SW480 (cell line): ENCODE data around the gene C14orf180.
"Not testable (repeated sequence)": the region's sequence is repeated elsewhere in the genome, so short reads cannot be mapped to it uniquely, and the experiment has no call there.

ENCODE experiments used
- DNase-seq: peaks from one replicate; pipeline ENCODE4 v3.0.0-alpha.2; 2016; ENCODE audit warnings: low spot score

Gene C14orf180

GRCh38 chr14:104578321-104578720 lies 1.2 kb upstream of the C14orf180 start:
- no peak for DNase-seq

DNA sequence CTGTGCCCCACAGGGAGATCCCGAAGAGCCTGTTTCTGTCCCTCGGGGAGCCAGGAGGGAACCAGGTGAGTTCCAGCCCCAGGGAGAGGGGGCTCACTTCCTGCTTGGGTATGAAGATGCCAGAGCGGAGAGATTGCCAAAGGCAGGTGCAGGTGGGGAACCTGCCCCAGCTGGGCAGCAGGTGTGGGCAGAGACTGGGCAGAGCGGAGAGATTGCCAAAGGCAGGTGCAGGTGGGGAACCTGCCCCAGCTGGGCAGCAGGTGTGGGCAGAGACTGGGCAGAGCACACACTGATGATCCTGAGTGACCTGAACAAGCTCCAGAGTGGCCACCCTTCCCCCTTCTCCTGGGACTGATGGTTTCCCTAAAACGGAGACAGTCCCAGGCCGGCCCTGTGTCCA lies 375 bp downstream of the C14orf180 start:
- not testable (repeated sequence) for DNase-seq

- no peak for DNase-seq
Measured at GRCh38 chr14:104580961-104581360, 1.4 kb downstream of the C14orf180 start.

DNA sequence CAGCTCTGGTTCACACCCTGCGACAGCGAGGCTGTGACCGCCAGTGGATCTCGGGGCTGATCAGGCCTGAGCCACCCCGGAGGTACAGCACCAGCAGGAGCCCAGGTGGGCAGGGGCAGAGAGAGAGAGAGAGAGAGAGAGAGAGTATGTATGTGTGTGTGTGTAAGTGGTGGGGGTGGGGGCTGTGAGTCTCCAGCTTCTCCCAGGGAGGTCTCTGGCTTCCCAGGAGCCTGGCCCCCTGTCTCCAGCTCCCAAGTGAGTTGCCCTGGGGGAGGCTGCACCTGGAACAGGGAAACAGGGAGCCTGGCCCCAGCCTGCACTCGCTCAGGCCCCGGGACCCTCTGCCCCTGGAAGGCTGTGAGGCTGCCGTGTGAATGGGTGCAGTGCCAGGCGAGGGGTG lies 2.0 kb downstream of the C14orf180 start:
- no peak for DNase-seq

GRCh38 chr14:104582005-104582404 lies 2.4 kb downstream of the C14orf180 start:
- no peak for DNase-seq

- no peak for DNase-seq
Measured at GRCh38 chr14:104582662-104583061, 3.1 kb downstream of the C14orf180 start.

DNA sequence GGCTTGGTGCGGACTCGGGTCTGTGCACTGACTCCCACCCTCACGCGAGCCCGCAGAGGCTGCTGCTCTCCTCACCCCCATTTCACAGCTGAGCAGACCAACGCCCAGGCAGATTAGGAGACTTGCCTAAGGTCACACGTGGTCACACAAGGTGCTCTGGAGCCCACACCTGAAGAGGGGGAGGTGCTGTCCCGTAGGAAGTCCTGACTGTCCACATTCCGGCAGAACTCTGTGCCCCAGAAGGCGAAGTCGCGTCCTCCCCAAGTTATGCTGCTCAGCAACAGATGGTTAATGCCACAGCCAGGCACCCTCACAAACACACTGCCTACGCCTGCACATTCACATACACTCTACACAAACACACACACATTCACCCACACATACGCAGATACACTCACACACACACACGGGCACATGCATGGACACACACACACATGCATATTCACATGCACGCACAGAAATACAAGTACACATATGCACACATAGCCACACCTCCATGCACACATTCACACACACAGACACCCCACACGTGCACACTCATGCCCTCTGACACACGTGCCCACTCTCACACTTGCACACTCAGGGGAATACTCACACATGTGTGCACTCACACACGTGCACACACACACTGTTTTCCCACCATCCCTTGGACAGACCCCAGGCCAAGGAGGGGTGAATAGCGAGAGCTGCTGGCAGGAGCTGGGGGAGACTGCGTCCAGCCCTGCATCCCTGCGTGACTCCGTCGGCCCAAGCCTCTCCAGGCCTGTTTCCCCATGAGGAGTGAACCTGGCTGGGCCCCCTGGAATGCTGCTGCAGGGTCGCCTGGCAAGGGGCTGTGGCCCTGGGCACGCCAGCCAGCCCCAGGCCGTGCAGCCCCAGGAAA lies 4.1 kb downstream of the C14orf180 start:
- no peak for DNase-seq

GRCh38 chr14:104584557-104584956 lies 5.0 kb downstream of the C14orf180 start:
- no peak for DNase-seq

DNA sequence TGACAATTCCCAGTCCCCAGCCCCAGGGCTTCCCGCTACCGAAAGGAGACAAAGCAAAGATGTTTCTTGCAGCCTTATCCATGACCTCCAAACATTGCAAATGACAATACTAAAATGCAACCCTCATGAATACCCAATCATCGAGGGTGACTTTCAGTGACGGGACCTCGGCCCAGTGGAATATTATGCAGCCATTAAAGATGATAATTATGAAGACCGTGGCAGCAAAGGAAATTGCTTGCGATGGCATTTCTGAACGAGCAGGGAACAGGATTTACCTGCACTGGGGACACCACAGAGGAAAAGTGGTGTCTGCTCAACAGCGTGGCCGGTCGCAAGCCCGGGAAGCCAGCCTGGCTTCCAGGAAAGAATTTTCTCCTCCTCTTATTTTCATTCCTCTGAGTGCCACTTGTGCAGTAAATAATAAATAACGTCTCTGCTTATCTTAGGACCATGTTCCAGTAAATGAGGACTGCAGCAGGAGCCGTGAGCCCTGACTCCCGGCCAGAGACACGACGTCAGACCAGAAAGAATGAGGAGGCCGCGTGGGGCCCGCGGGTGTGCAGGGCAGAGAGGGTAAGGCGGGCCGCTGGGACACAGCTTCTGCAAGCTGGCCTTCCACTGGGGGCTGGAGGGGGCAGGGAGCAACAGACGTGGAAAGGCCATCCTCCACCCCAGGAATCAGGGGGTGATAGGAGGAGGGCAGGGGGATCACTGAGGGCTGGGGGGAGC lies 6.6 kb downstream of the C14orf180 start:
- no peak for DNase-seq

- DNase-seq, result no peak
Measured at GRCh38 chr14:104586832-104587620, 7.5 kb downstream of the C14orf180 start.

DNA sequence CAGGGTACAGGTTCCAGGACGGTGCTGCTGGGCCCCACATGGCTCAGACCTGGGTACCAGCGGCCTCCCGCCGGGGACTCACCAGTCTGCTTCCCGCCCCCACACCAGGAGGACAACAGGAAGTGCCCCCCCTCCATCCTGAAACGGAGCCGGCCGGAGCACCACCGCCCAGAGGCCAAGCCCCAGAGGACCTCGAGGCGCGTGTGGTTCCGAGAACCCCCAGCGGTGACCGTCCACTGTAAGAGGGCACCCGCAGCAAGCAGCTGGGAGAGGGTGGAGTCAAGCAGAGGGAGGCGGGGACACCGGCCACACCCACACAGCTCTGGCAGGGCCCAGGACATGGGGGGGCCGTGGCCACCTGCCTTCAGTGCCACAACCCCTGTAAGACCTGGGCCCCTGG lies 8.1 kb downstream of the C14orf180 start:
- DNase-seq, result no peak

DNA sequence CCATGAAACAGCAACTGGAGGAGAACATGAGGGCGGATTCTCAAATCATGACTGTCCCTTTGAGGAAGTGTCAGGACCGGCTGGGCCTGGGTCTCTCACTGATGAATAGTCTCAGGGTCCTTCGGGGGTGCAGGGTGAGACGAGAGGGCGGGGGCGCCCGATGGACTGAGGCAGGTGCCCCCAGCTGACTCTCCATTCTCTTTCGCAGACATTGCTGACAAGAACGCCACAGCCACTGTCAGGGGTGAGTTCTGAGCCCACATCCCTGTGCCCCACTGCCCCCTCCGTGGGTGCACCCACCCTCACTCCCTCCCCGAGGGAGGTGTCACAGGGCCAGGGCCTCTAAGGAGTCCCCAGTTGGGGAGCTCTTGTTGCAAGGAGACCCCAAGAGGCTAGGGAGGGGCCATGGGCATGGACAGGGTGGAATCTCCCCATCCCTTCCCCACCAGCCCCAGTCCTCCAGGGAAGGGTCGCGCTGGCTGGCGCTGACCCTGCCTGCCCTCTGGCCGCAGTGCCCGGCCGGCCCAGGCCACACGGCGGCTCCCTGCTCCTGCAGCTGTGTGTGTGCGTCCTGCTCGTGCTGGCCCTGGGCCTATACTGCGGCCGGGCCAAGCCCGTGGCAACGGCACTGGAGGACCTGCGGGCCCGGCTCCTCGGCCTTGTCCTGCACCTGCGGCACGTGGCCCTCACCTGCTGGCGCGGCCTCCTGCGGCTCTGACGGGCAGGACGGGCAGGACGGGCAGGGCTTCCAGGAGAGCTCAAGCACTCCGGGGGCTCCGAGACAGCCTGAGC lies 8.7 kb downstream of the C14orf180 start:
- no peak for DNase-seq

DNA sequence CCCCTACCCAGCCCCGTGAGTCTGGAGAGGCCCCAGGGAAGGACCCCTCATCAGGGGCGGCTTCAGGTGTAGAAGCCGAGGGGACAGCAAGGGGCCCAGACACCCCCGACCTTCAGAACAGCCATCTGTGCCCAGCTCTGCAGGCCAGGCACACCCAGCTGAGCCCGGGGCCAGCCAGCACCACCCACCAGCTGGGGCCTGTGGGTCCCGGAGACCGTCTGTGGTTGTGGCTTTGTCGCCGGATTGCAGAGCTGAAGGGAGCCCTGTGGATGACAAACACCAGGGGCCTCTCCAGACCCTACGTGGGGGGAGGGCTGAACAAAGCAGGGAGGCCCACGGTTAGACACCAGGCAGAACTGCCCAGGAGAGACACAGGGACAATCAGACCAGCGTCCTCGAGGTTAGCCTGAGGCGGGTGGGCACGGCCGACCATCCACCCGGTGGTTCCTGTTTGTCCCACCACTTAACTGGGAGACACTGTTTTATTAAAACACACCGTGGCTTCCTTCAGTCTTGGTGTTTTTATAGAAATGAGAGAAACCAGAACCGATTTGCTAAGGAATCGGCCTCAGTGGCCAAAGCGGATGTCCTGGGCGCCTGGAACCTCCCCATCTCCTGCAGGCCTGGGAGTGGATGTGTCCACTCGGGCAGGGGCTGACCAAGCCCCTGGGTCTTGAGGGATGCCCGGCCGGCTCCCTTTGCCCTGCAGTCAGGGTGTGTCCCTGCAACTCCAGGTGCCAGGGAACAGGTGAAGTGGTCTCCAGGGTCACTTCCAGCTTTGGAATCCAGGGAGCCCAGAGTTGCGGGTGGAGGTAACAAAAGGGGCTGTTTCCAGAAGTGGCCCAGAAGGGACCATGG lies 10.0 kb downstream of the C14orf180 start:
- no peak for DNase-seq

DNA sequence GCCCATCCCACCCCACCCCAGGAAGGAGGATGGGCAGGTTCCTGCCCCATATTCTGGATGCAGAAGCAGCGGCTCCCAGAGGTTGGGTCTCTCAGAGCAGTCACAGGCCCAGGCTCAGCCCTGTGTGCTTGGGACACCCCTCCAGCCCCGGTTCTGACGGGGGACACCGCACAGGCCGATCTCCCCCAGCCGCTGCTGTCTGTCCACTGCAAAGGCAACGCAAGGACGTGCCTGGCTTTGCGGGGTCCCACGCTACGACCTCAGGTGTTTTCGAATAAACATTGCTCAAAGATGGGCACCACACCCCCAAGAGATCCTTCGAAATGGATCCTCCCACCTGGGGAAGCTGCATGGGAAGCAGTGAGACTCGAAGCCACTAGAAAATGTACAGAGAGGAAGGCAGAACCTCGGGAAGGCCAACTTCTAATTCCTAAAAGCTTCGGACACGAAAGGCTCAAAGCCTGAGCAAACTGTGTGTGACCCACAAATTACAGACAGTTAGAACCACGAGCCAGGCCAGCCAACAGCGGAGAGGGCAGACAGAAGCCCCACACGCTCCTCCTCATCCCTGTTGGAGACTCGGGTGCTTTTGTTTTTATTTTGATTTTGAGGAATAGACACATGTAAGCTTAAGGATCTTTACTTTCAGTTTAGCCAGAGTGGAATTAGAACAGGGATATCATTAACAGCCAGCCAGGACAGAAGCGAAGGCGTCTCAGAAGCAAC lies 10.8 kb downstream of the C14orf180 start:
- no peak for DNase-seq

GRCh38 chr14:104591031-104591430 lies 11.5 kb downstream of the C14orf180 start:
- no peak for DNase-seq

GRCh38 chr14:104591506-104592291 lies 12.1 kb downstream of the C14orf180 start:
- DNase-seq, result no peak

- no peak for DNase-seq
Measured at GRCh38 chr14:104592292-104592672, 12.7 kb downstream of the C14orf180 start.

DNA sequence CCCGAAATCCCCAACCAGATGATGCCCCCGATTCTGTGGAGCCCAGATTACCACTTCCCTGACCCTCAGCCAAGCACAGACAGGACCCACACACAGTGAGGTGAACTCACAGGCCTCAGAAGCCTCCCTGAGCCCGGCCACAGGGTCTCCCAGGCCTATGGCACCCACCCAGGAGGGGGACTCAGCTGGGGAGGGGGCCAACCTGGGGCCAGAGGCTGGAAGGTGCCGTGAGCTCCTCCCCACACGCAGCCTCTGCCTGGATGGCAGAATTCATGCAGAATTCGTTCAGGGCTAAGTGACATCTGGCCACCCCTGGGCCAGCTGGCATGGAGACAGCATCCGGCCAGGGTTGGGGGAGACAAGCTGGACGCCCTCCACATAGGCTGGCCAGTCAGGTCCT lies 13.2 kb downstream of the C14orf180 start:
- no peak for DNase-seq

DNA sequence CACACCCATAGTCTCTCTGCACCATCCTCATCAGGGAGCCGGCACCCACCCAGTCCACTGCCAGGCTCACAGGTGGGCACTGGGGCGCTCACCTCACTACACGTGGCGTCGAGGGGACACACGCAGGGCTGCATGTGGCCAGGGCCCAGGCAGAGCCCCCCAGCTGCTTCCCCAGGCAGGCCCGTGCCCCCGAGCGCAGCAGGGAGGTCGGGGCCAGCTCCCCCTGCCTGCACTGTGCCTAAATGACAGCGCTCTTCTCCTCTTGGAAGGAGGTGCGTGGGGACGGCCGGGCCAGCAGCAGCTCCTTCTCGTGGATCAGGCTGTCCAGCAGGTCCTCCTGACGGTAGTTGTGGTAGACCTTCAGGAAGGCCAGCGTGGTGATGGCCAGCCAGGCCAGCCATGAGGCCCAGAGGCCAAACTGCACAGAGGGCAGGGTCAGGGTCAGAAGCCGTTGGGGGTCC lies 13.7 kb downstream of the C14orf180 start:
- no peak for DNase-seq
